Stimulated activated CD8-positive, alpha-beta memory T cell treated with anti-CD3 and anti-CD28 coated beads, Interleukin-15, amount 100 ng/mL, for 4 hours (primary cell): ENCODE measurements around the gene SENP2.
"Not testable (repeated sequence)": the region's sequence is repeated elsewhere in the genome, so short reads cannot be mapped to it uniquely, and the experiment has no call there.

Experiments used
- DNase-seq, 2 donors: peaks; one replicate each; pipeline ENCODE4 v3.0.0-alpha.2; 2020; ENCODE audit warnings: low read depth in 2 of 2

The SENP2 gene

DNA sequence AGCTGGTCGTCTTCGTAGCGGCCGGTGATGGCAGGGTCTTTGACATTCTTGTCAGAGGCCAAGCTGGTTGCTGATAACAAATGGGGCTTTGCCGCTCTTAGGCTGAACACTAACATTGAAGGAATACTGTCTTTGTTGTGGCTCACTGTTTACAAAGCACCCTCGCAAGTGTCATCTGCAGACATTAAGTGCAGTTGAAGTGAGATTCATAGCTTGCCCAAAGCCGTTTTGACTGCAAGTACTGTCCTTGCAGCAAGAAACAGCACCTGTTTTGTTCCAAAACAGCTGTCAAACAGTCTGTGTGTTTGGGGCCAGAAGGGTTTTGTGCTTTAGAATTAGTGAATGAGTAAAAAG lies 568 bp downstream of the SENP2 start:
- no peak for DNase-seq

DNA sequence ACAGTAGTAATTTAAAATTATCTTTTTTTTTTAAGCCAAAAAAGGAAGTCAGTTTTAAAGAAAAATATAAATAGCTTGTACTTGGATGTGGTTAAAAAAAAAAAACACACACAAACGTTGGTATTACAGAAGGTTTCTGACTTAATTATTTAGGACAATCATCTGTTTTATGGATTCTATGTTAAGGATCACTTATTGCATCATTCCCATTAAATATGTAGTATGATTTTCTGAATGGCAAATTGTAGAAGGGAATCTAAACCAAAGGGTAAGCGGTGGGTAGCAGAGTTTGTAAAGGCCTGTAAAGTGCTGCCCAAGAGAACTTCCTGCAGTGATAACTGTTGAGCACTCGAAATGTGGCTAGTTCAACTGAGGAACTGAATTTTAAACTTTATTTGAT lies 8.0 kb downstream of the SENP2 start:
- DNase-seq = no peak

DNA sequence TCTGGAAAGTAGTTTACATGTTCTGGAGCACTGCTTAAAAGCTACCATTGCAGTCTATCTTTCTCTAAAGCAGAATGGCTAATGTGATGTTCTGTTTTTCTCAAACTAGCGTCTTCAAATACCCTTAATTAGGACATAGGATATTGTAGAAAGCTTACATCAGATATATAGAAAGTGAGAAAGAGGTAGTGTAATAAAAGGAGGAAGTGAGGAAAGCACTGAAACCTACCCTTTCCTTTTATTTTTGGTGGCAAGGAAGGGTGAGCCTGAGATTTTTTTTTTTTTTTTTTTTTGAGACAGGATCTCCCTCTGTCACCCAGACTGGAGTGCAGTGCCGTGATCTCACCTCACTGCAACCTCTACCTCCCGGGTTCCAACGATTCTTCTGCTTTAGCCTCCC lies 9.4 kb downstream of the SENP2 start:
- no peak for DNase-seq

DNA sequence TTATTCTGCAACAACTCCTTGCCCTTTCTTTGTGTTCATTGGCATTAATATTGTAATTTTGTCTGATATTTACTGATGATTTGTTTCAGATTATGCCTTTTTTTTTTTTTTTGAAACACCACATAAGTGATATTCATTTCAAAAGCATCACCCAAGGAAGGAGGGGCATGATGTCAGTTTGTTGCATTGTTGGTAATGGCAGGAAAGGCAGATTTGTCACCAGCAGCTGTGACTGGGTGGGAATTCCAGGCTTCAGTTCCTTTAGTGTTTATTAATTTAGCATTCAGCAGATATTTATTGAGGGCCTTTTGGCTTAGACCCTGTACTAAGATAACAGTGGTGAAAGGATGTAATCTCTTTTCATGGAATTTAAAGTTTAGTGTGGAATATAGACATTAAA lies 19.5 kb downstream of the SENP2 start:
- DNase-seq = no peak

DNA sequence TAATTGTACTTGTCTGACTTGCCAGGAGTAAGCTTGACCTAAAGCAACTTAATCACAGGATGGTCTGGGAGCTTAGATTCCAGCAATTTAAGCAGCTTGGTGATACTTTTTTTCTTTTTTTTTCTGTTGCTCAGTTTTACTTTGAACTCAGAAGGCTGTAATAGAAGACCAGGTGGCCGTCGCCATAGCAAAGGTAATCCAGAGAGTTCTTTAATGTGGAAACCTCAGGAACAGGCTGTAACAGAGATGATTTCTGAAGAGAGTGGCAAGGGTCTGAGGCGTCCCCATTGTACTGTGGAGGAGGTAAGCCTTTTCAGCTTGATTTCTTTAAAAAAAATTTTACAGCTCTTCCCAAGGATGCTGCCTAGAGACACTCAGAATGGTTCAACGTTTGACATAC lies 20.1 kb downstream of the SENP2 start:
- no peak for DNase-seq

DNA sequence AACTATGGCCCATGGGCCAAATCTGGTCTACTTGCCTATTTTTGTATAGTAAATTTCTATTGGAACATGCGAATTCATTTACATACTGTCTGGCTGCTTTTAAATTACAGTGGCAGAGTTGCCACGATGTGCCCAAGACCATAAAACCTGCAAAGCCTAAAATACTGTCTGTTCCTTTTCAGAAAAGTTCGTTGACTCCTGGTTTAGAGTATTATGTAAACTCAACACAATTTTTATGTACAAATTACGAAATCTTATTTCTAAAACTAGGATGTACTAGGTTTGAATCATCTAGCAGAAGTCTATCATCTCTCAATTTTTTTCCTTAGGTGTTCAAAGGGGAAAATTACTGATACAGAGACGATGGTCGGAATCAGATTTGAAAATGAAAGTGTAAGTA lies 26.9 kb downstream of the SENP2 start:
- DNase-seq = no peak

DNA sequence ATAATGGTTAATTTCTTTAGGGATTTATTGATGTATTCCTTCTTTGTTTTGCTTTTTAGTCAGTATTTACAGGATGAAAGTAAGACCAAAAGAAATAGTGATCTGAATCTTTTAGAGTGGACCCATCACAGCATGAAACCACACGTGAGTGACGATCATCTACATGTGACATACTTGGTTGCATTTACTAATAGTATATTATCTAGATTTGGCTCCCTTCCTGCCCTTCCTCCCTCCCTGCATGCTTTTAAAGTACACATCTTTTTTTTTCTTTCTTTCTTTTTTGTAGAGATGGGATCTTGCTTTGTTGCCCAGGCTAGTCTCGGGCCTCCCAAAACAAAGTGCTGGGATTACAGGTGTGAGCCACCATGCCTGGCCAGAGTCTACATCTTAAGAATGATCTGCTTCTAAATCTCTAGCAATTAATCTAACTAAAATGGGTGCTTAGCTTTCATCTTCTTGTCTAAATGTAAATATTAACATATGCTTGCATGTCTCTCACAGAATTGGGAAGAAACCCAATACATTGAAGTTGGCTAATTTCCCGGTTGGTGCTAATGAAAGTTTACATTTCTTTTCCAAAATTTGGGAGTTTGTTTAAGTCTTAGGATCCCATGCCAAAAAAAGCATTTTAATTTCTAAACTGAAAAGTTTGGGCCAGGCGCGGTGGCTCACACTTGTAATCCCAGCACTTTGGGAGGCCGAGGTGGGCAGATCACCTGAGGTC lies 38.0 kb downstream of the SENP2 start:
- no peak for DNase-seq

DNA sequence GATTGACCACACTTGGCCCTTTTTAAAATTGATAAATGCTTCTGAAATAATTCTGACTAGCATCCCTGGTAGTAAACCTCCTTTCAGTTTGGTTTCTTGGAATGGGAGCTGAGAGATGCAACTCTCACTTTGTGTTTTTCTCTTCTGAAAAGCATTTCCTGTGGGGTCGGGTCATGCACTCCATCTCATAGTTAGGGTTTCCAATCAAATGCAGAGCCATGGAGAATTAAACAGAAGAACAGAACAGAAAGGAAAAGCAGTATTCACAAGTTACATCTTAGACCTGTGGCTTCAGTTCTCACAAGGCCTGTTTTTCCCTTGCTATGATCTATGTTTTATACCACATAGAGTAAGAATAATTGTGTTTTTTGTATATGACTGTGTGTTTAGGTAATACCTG lies 39.7 kb downstream of the SENP2 start:
- no peak for DNase-seq

DNA sequence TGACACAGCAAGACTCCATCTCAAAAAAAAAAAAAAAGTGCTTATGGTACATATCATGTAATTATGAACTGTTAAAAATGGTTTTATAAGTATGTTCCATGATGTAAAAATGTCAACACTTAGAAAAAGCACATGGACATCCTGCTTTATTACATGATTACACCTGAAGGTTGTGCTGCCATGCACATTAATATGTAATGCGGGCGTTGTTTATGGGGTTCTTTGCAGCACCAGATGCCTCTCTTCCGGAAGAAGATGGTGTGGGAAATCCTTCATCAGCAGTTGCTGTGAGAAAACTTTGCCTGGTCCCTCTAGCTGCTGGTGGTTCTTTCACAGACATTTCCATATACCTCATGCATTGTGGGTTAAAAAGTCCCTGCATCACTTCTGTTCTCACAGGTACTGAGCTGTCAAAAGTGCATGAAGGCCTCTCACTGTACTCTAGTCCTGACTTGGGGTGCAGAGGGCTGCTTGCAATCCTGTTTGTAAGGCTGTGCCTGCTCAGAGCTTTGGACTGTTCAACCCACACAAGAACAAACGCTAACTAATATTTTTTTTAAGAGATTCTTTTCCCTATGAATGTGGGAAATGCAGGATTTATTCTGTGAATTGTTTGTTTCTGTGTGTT lies 43.6 kb downstream of the SENP2 start:
- no peak for DNase-seq

DNA sequence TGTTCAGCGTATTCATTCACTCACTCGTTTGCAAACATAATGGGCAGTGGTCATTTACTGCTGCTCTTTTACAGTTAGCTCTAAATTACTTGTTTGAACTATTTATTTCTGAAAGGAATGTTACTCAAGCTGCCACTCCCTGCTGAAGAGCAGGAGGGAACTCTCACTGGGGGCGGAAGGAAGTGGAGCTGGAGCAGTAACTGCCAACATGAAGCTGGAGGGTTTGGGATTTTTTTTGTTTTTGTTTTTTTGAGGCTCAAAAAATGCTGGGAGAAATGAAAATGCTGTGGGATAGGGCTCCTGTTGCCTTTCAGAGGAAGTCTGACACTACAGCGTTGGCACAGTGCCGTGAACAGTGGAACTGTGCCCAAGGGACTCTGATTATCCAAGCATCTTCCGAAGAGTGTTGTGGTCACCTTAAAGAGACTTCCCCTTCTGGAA lies 44.1 kb downstream of the SENP2 start:
- no peak for DNase-seq

DNA sequence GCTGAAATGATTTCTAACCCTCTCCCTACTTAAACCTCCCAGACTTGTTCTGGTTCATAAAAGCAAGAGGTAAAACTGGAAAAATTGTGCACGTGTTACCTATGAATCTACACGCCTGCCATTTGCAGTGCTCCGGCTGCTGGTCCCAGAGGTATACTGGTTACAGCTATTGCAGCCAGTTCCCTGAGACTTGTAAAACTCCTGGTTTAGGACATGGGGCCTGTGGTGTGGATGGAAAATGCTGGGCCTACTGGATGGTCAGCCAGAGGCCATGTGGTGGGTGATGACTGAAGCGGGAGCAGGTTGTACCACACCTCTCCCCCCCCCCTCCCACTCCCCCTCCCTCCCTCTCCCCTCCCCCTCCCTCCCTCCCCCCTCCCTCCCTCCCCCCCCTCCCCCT lies 45.0 kb downstream of the SENP2 start:
- no peak for DNase-seq

DNA sequence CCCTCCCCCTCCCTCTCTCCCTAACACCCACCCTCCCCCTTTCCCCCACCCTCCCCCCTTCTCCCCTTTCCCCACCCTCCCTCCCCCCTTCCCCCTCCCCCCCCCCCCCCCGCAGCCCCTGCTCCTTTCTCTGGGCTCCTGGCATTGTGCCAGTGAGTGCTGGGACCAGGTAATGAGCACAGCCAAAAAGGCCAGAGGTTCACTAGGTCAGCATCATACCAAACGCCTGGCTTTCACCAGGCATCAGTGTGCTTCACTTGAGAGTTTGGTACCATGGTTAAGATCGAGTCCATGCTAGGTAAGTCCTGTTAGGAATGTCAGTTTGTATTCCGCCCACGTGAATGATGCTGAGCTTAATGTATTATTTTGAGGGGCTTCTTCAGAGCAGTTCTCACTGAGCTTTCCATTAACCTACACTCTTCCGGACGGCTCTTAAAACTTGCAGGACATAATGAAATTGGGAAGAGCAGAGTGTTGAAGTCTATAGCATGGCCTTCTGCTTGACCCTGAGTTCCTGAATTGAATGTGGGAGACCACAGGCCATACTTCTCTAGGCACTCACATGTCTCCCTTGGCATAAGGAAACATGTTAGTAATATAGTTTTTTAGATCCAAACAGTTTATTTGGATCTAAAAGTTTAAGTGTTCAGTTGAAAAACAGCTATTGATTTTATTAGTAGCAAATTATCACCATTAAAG lies 45.6 kb downstream of the SENP2 start:
- DNase-seq = no peak

DNA sequence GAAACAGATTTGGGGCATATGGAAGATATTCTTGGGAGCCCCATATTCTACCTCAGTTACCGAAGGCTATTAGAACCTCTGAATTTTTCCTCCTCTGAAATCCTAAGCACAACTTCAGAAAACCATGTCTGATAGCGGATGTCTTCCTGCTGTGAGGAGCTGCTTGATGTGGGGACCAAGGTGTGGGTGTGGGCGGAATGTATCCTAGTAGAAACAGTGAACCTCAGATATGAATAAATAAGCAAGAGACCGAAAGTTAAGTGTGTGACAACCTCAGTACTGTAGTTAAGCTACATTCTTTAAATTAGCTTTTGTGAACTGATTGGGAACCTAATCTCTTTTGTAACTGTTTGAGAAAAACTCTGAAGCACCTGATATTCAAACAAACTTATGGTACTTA lies 46.9 kb downstream of the SENP2 start:
- no peak for DNase-seq

DNA sequence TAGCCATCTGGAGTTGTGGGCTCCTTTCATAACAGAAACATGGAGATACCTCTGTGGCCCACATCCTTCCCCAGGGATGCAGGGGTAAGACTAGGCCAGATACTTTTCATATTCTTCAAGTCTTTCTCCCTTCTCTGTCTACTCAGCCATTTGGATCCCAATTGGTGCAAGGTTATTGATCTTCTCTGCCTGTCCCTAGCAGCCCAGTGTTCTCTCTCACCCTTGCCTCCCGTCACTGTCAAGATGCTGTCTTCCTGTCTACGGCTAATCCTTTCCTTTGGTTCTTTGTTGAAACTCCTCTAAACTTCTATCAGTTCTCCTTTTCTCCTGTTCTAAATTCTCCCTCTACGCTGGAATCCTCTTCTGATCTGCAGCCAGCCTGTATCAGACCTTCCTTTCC lies 51.3 kb downstream of the SENP2 start:
- no peak for DNase-seq

DNA sequence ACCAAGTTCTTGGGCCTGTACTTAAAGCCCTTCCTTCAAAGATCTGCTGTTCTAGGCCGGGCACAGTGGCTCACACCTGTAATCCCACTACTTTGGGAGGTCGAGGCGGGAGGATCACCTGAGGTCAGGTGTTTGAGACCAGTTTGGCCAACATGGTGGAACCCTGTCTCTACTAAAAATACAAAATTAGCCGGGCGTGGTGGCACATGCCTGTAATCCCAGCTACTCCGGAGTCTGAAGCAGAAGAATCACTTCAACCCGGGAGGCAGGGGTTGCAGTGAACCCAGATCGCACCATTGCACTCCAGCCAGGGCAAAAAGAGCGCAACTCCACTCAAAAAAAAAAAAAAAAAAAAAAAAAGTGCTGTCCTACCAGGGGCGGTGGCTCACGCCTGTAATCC lies 52.6 kb downstream of the SENP2 start:
- not testable (repeated sequence) for DNase-seq

DNA sequence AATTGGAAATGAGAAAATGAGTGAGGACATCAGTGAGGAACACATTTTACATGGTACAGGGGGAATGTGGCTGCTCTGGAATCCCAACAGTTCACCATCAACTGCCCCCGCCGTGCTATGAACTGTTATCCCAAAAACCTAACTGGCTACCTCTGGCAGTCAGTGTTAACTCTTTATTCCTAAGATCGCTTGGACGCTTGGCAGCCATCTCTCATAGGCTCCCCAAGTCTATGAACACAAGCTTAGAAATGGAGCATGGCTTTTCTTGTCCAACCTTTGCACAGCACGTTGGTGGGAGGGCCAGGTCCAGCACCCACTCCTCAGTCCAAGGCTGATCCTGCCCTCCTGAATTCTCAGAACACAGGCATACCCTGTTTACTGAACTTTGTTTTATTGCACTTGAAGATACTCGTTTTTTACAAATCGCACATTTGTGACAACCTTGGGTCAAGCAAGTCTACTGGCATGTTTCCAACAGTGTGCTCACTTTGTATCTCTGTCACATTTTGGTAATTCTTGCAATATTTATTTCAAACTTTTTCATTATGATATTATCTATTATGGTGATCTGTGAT lies 53.6 kb downstream of the SENP2 start:
- no peak for DNase-seq

DNA sequence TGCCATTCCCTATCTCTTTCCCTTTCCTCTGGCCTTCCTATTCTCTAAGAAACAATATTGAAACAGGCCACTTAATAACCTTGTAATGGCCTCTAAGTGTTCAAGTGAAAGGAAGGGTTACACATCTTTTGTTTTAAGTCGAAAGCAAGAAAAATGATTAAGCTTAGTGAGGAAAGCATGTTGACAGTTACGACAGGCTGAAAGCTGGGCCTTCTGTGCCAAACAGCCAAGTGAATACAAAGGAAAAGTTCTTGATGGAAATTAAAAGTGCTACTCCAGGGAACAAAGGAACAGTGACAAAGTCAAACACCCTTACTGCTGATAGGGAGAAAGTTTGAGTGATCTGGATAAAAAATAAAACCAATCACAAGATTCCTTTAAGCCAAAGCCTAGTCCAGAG lies 54.2 kb downstream of the SENP2 start:
- no peak for DNase-seq

DNA sequence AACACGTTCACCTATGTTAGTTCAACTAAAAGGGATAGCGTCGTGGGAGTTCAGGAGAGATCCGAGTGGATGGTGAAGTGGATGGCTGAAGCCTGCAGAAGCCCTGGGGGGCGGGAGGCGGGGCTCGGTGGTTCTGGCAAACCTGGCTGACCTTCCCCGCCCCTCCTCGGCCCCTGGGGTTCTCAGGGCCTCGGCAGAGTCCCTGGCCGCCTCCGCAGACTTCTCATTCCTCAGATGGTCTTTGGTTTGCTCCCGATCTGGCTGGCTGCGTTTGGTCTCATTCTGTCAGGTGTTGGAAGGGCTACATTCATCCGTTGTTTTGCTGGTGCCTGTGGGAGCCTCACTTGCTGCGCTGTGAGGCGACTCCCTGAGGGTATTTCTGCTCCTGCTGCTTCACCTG lies 59.1 kb downstream of the SENP2 start:
- not testable (repeated sequence) for DNase-seq

DNA sequence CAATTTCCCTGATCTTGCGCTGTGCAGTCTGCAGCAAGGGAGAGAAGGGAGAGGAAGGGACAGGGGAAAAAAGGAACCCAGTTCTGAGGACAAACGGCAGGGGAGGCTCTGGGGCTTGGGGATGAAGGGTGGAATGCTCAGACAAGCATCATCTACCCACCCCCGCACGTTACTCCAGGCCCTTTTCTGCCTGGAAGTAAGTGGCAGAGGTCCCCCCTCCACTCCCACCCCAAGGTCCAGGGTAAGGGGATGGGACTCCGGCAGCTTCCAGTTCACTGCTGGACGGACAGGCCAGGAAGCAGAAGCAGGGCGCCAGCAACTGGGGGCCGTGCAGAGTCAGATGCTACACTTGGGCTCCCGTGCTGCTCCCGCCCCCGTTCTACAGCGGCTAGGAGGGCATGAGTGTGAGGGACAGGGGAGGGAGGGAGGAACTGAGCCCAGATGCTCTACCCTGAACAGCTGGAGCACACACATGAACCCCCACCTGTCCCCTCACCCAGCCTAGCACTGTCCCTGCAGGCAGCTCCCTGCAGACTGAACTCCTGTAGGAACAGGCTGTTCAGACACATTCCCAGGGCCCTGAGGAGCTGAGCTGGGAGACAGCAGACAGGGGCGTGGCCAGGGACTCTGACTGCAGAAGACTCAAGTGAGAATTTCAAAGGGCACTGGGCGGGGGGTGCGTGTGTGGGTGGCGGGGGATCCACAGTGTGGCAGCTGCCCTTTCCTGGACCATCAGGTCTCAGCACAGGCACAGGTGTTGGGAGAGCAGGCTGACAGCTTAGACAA lies 59.7 kb downstream of the SENP2 start:
- no peak for DNase-seq

DNA sequence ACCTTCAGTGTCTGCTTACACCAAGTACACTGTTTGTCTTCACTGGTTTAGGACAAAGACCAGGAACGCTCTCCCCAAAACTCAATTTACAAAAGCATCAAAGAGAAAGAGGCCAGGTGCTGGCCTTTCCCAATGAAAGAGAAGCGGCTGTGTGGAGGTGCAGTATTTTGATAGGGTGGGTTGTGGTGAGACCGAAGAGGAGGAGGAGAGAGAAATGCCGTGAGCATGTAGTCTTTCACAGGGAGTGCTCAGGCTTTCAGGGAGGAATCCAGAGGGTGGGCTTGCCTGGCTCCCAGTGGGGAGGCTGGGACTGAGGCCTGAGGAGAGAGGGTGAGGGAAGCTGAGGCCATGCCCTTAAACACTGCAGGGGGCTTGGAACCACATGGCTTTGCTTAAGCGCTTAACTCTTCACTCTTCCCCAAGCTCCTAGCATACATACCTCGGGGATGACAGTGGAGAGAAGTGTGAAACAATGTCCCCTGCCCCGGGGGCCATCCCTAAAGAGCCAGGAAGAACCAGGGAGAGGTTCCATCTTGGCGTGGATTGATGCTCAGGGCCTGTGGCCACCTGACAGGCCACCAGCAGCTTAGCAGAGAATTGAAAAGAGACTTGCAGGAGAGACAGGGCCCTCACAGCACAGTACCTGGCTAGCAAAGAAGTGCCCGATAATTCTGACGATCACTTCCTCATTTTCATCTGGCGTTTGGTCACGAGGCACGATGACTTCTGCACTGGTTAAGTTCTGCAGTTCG lies 60.5 kb downstream of the SENP2 start:
- DNase-seq = no peak

DNA sequence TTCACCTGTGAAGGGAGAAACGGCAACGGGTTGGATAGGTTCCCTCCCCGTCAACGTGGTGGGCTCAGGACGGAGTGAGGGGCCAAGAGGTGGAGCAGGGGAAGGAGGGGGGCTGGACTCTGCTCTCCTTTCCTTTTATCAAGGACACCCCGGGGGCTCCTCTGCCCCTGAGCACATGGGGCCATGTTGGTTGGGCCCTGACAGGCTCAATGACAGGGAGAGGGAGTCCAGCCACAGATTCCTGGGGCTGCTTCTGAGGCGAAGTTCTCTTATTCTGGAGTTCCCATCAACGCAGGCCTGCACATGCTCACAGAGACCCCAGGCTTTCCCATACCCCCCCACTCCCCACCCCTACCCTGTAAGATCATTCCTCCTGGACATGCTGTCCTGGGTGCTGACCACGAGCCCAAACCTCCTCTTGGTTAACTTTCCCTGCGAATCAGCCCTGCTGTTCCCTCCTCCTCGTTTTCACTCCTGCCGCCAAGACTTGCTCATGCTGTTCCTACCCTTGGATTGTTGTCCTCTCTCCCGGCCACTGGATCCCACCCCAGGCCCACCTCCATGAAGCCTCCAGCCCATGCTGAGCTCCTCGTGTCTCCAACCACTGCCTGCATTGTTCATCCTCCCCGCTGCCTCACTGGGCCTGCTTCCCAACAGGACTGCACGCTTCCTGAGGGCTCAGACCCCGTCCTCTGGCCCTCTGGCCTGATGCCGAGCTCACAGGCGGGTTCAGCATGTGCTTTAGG lies 61.2 kb downstream of the SENP2 start:
- DNase-seq = no peak
